ENCODE data around the gene TACR2. TPM values are rescaled to one million over a fixed set of nuclear protein-coding genes. Genes with fewer than 3 reads are reported as not detected.
A peak's percentile ranks its signal among the peaks of the same experiment; 100 is the strongest.

TACR2 gene
- total RNA-seq, 4 donors from 2014 or later = 0.36 to 0.49 TPM; not detected in 2

- Histone ChIP-seq H3K9me3 (no peaks in the 10 kb centered on the region), H3K36me3 (no peaks in the 10 kb centered on the region), H3K4me1 (peaks cover 83 to 93% of the 10 kb centered on the region in 2 donors), H3K27me3 (no peaks in the 10 kb centered on the region), H3K27ac (peak overlapping the region; percentile 84 to 95 (median 88)), H3K4me3 (no peak overlapping the region)
- intact Hi-C loops (cut with DNase I; ENCODE audit: low total_unique reads) = no loop called here
- ATAC-seq = peak; percentile 81 to 83
- no peak for TF ChIP-seq CTCF (IDR thresholded peaks at IDR 0.05 in 4 of 5, conservative IDR thresholded peaks at IDR 0.05 in 1 of 5)
- peak in 1 of 2 donors; percentile 39 for TF ChIP-seq POLR2A (IDR thresholded peaks at IDR 0.05)
- peak; percentile 61 to 77 for DNase-seq
- in situ Hi-C loops (cut with MboI; ENCODE audit: low sequenced_read_pairs in 4 of 4) = no loop called here
These were observed 40.4 kb upstream of the TACR2 start for GRCh38 chr10:69456880-69457693.

DNA sequence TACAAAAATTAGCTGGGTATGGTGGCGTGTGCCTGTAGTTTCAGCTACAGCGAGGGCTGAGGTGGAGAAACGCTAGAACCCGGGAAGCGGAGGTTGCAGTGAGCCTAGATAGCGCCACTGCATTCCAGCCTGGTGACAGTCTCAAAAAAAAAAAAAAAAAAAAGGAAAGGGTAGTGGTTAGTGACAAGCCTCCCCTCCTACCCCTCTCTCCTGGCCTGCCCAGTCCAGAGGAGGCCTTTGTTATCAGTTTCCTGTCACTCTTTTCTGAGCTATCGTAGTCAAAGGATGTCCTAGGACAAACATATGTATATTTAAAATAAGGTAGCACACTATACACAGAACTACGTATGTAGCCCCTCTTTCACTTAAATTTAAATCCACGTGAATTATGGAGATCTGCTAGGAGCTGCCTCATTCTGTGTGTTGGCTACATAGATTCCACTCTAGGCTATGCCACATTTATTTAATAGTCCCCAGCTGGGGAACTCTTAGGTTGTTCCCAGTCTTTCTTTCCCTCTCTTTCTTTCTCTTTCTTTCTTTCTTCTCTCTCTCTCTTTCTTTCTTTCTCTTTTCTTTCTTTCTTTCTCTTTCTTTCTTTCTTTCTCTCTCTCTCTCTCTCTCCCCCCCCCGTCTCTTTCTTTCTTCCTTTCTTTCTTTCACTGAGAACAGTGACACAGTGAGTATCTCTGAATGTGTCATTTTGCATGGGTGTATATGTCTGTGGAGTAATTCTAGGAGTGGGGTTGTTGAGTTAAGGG is 38.5 kb upstream of the TACR2 start:
- peaks cover 84 to 91% of the 10 kb centered on the region in 2 donors for H3K4me1 ChIP-seq
- no peaks in the 10 kb centered on the region for H3K9me3 ChIP-seq
- no peak for DNase-seq
- TF ChIP-seq CTCF (IDR thresholded peaks at IDR 0.05 in 4 of 5, conservative IDR thresholded peaks at IDR 0.05 in 1 of 5) (no peak), POLR2A (IDR thresholded peaks at IDR 0.05) (no peak)
- no peak overlapping the region for H3K4me3 ChIP-seq
- H3K36me3 ChIP-seq = no peaks in the 10 kb centered on the region
- in situ Hi-C loops (cut with MboI; ENCODE audit: low sequenced_read_pairs in 4 of 4) (no loop called here), intact Hi-C loops (cut with DNase I; ENCODE audit: low total_unique reads) (no loop called here)
- ATAC-seq = no peak
- H3K27ac ChIP-seq = peak overlapping the region; percentile 84 to 95 (median 88)
- no peaks in the 10 kb centered on the region for H3K27me3 ChIP-seq

DNA sequence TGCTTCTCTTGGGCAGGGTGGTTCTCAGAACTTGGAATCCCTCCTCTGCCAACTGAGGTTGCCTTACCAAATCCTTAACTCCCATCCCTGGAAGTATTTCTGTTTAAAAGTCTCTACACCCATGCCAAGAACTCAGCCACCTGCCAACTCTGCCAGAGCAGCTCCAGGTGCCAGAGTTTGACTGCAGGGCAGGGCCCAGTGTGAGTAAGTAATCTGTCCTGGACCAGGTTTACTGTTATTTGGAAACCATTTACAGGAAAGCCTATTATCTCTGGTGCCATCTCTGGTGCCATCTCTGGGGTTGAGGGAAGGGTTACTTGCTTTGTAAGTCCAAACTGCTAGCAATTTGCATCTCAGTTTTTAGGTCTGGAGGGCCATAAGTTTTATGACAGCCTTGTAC is 37.1 kb upstream of the TACR2 start:
- TF ChIP-seq POLR2A (IDR thresholded peaks at IDR 0.05) (no peak), CTCF (IDR thresholded peaks at IDR 0.05 in 4 of 5, conservative IDR thresholded peaks at IDR 0.05 in 1 of 5) (no peak)
- DNase-seq (peak; percentile 60 to 77), ATAC-seq (peak; percentile 10 to 33)
- intact Hi-C loops (cut with DNase I; ENCODE audit: low total_unique reads) (no loop called here), in situ Hi-C loops (cut with MboI; ENCODE audit: low sequenced_read_pairs in 4 of 4) (no loop called here)
- Histone ChIP-seq H3K36me3 (no peaks in the 10 kb centered on the region), H3K4me3 (no peak overlapping the region), H3K4me1 (peaks cover 74 to 84% of the 10 kb centered on the region in 2 donors), H3K27me3 (no peaks in the 10 kb centered on the region), H3K27ac (peak overlapping the region; percentile 87 to 95 (median 90)), H3K9me3 (no peaks in the 10 kb centered on the region)

GRCh38 chr10:69452676-69453415 is 36.1 kb upstream of the TACR2 start:
- no peaks in the 10 kb centered on the region for H3K9me3 ChIP-seq
- no peak for DNase-seq
- peaks cover 64 to 74% of the 10 kb centered on the region in 2 donors for H3K4me1 ChIP-seq
- intact Hi-C loops (cut with DNase I; ENCODE audit: low total_unique reads) = no loop called here
- no peaks in the 10 kb centered on the region for H3K36me3 ChIP-seq
- in situ Hi-C loops (cut with MboI; ENCODE audit: low sequenced_read_pairs in 4 of 4) = no loop called here
- H3K27ac ChIP-seq = peak overlapping the region; percentile 87 to 95 (median 90)
- H3K4me3 ChIP-seq = peak overlapping the region in 2 of 4 donors; percentile 9 to 83
- H3K27me3 ChIP-seq = no peaks in the 10 kb centered on the region
- TF ChIP-seq CTCF (IDR thresholded peaks at IDR 0.05 in 4 of 5, conservative IDR thresholded peaks at IDR 0.05 in 1 of 5) = no peak
- TF ChIP-seq POLR2A (IDR thresholded peaks at IDR 0.05) = no peak
- no peak for ATAC-seq
